GM12891 (cell line): Measurements from ENCODE around the gene UNC119.

Experiments
- PAX5 ChIP-seq: IDR thresholded peaks from 2 replicates; pipeline ENCODE4 v1.6.1; 2011; ENCODE audit warnings: low read length, moderate library complexity, mild to moderate bottlenecking; ENCODE audit not compliant: insufficient read depth, severe bottlenecking
- POLR2A ChIP-seq: IDR thresholded peaks from 2 replicates; pipeline ENCODE4 v1.6.1; 2011; ENCODE audit warnings: low read depth, low read length, control low read depth
- POLR2AphosphoS5 ChIP-seq: IDR thresholded peaks from 2 replicates; pipeline ENCODE4 v1.6.1; 2011; ENCODE audit warnings: low read depth, low read length, control low read depth
- POU2F2 ChIP-seq: IDR thresholded peaks from 2 replicates; pipeline ENCODE4 v1.6.1; 2011; ENCODE audit warnings: low read depth, mild to moderate bottlenecking, control low read depth, low read length, moderate library complexity
- TAF1 ChIP-seq: IDR thresholded peaks from 2 replicates; pipeline ENCODE4 v1.6.1; 2011; ENCODE audit warnings: low read depth, low read length, control low read depth

DNA sequence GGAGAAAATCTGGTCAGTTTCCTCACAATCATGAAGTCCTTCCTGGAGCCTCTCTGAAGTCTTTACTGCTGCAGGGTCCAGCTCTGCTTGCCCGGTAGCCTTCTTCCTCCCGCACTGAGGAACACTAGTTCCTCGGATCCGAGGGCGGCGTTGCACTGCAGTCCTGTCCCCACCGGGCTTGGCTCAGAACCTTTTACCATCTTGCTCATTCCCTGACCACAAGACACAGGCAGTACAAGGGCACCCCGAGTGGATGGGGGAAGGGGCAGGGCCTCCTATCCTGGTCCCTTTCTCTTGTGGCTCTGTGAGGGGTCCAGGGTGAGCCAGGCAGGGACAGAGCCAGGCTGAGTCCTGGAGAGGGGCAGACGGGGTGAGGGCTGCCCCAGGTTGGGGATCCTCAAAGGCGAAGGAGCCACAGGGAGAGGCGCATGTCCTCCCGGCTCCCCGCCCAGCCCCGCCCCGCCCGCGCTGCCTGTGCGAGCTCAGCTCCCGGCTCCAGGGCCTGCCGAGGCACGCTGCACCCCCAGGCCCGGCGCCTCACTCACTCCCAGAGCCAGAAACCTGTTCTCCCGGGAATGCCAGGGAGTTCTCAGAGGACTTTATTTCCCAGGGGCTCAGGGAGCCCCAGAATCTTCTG lies 44.7 kb downstream of the UNC119 start:
- TF ChIP-seq TAF1 (no peak), POLR2AphosphoS5 (no peak), POLR2A (no peak), PAX5 (no peak), POU2F2 (no peak)
